Inflammatory macrophage treated with lipopolysaccharide for 1 hour (primary cell): Measurements from ENCODE around the gene SH3BP2.
"Not testable (repeated sequence)": the region's sequence is repeated elsewhere in the genome, so short reads cannot be mapped to it uniquely, and the experiment has no call there.

Experiments used
- DNase-seq, 2 donors: peaks; one replicate each; pipeline ENCODE4 v3.0.0-alpha.2; 2020 to 2022

The SH3BP2 gene

DNA sequence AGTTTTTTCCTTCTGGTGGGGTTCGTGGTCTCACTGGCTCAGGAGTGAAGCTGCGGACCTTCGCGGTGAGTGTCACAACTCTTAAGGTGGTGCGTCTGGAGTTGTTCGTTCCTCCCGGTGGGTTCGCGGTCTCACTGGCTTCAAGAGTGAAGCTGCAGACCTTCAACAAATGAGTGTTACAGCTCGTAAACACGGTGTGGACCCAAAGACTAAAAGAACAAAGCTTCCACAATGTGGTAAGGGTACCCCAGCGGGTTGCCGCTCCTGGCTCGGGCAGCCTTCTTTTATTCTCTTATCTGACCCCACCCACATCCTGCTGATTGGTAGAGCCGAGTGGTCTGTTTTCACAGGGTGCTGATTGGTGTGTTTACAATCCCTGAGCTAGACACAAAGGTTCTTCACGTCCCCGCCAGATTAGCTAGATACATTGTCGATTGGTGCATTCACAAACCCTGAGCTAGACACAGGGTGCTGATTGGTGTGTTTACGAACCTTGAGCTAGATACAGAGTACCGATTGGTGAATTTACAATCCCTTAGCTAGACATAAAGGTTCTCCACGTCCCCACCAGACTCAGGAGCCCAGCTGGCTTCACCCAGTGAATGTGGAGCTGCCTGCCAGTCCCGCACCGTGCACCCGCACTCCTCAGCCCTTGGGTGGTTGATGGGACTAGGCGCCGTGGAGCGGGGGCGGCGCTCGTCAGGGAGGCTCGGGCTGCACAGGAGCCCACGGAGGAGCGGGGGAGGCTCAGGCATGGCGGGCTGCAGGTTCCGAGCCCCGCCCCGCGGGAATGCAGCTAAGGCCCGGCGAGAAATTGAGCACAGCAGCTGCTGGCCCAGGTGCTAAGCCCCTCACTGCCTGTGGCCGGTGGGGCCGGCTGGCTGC lies 30.2 kb upstream of the SH3BP2 start:
- not testable (repeated sequence) for DNase-seq

DNA sequence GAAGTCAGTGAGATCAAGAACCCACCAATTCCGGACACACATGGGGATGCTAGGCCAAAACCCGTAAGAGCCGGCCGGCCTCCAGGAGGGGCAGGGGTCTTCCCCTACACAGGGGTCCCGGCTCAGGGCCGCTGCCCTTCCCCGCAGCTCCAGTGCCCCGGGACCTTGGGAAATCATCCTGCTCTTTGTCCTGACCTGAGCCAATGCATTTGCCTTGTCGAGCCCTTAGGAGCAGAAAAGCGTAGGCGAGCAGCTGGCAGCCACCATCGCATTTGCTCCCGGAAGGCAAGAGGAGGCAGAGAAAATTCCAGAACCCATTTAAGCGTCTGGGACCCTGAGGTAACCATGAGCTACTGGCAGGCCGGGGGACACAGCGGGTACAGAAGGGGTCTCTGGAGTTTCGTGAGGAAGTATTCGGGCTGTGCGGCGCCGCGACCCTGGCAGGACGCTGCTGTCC lies 29.3 kb upstream of the SH3BP2 start:
- no peak for DNase-seq

DNA sequence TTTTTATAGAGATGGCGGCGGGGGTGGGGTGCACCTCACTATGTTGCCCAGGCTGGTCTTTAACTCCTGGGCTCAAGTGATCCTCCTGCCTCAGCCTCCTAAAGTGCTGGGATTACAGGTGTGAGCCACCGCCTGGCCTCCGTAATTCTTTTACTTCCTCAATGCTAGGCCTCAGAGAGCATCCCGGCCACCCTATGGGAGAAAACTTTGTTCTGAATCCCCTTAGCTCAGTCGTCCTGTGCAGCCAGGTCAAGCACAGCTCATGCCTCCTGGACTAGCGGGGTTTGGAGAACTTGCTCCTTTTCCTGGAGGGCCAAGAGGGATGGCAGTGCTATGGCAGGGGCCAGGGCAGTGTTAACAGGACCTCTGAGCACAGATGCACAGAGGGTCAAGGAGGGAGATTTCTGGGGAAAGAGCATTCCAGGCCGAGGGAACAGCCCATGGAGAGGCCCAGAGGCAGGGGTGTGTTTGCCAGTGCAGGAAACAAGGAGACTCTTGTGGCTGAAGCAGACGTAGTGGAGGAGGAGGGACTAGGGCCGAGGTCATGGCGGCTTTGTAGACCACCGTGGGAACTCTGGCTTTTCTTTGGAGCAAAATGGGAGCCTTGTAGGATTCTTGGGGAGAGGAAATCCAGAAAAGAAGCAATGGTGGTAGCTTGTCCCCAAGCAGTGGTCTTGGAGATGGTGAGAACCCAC lies 26.9 kb upstream of the SH3BP2 start:
- no peak for DNase-seq

DNA sequence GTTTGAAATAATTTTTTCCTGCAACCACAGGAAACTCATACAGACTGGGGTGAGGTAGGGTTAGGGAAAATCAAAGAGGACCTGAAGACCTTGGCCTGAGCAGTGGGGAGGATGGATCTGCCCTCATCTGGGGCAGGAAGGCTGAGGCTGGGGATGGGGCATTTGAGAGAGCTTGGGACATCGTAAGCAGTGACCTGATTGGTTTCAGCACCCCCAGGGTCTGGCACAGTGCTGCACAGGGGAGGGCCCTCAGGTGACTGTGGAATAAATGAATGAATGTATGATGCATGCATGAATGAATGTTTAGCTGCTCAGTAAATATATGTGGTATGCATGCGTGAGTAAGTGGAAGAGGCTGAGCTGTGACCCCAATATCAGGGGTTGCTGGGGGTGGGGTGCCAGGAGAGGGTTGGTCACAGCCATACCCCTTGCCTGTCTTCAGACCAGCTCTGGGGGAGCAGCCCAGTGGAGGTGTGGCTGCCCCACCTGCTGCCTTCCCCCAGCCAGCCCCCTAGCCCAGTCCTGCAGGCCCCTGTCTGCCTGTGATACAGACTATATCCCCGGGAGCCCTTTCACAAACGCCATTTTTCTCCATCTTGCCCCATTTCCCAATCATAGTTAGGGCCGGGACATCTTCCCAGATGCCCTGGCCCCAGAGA lies 25.7 kb upstream of the SH3BP2 start:
- DNase-seq = no peak

DNA sequence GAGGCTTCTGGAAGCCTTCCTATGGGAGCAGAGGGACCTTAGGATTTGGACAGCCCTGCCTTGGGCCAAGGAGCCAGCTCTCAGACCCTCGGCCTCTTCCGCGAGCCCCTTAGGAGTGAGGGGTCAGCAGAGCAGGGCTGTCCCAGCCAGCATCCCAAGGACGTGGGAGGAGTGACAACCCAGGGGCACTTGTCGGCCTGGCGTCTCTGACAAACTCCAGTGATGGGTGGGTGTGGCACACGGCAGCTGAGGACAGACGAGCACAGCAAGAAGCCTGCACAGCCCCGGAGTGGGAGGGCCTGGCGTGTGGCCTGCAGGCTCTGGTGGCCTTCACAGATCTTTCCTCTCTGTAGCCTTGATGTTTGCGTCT lies 25.2 kb upstream of the SH3BP2 start:
- no peak for DNase-seq

DNA sequence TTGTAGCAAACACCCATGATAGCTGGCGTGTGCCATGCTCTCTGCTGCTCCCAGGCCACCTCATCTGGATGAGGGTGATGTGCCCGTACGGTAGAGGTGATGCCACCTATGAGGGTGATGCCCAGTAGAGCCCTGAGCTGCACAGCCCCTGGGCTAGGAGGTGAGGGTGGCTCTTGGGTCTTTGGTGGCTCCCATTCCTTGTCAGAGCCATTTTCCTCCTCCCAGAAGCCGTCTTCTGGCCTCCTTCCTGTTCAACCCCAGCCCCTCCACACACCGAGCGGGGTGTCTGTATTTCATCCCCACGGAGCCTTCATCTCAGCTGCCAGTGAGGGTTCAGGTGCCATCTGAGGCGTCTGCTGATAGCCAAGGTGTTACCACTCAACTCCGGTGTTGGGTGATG lies 24.8 kb upstream of the SH3BP2 start:
- no peak for DNase-seq

DNA sequence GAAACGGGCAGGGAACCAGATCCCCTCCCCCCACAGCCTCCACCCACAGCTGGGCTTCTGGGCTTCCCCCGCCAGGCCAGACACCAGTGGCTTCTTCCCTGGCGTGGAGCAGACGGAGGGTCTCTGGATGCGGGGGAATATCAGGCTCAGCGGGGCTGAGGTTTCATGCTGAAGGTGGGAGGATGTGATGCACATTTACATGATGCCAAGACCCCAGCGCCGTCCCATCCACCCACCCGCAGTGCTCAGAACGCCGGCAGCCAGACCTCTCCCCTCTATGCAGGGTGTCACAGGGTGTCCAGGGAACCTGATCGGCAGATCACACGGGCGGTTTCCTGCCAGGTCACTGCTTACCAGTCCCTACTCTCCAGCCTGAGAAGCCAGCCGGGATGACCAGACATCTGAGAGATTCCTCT lies 24.0 kb upstream of the SH3BP2 start:
- no peak for DNase-seq

DNA sequence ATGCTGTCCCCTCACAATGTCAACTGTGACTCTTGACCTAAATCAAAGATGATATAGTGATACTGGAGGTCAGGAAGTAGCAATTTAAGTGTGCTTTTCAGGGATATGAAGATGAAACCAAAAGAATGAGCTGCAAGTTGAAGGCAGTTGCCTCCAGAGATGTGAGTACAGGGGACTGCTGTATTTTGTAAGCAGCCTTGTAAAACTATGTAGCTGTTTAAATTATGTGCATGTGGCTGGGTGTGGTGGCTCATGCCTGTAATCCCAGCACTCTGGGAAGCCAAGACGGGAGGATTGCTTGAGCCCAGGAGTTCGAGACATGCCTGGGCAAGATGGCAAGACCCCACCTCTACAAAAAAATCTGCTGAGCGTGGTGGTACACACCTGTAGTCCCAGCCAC lies 21.6 kb upstream of the SH3BP2 start:
- DNase-seq = no peak

DNA sequence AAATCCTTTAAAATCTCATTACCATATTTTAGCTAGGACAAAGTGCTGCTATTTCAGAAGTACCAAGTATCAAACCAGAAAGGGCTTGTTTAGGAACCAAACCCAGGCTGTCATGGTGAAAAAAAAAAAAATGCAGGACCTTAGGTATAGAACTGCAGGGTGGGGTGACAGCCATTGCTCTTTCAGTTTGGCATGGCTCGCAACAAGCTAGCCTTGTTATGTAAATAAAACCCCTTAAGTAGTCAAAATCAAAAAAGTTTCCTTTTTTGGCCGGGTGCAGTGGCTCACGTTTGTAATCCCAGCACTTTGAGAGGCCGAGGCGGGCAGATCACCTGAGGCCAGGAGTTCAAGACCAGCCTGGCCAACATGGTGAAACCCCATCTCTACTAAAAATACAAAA lies 12.2 kb upstream of the SH3BP2 start:
- DNase-seq = not testable (repeated sequence)

DNA sequence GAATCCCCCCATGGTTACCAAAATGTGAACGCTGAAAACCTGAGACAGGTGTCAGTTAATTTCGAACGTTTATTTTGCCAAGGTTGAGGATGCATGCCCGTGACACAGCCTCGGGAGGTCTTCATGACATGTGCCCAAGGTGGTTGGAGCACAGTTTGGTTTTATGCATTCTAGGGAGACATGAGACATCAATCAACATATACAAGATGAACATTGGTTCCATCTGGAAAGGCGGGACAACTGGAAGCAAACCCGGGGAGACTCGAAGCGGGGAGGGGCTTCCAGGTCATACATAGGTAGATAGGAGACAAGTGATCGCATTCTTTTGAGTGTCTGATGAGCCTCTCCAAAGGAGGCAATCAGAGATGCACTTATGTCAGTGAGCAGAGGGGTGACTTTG lies 11.0 kb upstream of the SH3BP2 start:
- DNase-seq = no peak

DNA sequence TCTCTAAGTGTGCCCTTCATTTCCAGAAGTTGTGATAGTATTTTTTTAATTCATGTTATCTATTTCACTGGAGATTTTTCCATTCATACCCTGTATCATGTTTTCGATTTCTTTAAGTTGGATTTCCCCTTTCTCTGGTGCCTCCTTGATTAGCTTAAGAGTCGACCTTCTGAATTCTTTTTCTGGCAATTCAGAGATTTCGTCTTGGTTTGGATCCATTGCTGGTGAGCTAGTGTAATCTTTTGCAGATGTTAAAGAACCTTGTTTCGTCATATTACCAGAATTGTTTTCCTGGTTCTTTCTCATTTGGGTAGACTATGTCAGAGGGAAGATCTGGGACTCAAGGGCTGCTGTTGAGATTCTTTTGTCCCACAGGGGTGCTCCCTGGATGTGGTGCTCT lies 9.1 kb upstream of the SH3BP2 start:
- no peak for DNase-seq

DNA sequence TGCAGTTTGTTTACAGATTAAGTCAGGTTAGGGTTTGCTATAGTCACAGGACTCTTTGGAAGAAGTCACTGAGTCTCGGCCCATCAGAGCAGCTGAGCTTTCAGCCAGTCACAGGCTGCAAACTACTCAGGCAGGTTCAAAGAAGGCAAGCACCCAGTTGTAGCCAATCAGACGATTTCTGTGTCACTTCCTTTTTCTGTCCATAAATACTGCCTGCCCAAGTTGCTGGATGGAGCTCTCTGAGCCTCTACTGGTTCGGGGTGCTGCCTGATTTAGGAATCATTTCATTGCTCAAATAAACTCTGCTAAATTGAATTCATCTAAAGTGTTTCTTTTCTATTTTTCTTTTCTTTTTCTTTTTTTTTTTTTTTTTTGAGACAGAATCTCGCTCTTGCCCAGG lies 7.3 kb upstream of the SH3BP2 start:
- peak; percentile 65 to 80 for DNase-seq

DNA sequence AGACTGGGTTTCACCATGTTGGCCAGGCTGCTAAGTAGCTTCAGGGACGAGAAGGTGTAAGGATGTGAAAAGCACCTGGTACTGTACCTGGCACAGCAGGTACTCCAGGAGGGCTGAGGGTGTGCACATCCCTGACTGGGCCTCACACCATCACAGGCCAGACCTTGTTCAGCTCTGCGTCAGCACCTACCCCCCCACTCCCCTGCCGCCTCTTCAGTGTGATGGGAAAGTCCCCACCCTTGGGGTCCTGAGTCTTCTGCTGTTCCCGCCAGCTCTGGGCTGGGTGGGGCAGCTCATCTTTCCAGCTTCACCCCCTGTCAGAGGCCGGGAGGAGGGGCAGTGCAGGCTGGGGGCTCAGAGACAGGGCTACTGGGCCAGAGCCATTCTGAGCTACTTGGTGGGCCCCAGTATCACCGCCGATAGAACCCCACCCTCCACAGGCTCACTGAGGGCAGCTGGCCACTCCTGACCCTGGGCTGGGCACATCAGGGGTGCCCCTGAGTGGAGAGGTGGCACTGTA lies 6.7 kb upstream of the SH3BP2 start:
- peak in 1 of 2 donors; percentile 60 for DNase-seq

DNA sequence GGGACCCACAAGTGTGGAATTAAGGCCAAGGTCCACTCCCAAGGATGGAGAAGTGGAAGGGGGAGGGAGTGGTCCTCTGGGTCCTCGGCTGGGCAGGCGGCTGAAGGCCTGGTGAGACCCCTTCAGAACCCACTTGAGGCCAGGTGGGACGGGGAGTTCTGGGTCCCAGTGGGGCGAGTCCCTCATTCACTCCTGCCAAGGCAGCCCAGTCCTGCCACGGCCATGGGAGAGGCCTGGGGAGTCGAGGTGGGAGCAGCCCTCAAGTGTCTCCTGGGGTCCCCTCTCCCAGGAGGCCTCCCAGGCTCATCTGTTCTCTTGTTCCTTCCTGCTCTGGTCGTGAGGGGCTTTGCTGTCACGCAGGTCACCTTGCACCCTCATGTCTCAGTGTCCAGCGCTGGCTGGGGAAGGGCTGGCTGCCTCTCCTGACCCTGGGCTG lies 6.1 kb upstream of the SH3BP2 start:
- DNase-seq = no peak

DNA sequence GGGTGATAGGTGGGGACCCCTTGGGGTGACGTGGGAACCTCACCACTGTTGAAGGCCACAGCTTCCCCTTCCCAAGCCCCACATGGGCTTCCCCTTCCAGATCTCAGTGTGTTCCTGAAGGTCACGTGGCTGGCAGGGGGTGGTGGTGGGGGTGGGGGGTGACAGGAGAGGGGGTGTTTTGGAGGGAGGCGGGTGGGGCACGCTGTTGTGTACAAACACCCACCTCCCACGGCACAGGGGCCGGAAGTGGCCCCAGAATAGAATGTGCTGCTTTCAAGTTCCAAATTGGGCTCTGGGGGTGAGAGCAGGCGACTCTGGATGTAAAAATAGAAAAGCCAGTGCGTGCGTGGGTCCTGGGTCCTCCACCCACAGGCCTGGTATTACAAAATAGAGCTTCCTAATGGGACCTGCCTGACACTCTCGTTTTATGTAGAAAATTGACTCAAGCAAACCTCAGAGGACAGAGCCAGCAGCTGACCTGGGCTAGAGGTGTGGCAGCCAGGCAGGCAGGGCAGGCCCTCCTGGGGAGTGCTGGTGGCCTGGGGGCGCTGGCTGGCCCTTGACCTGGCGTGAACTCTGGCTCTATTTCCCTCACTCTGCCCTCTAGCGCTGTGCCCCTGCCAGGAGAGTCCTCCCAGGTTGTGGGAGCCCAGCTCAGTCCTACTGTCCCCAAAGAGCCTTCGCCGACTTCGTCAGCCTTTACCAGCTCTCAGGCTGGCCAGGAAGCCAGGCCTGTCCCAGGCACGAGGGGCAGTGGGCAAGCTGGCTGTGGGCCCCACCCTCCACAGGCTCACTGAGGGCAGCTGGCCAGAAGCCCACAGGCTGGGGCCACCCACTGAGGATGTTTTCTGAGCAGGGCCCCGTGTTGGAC lies 5.4 kb upstream of the SH3BP2 start:
- DNase-seq = peak; percentile 75 to 94

DNA sequence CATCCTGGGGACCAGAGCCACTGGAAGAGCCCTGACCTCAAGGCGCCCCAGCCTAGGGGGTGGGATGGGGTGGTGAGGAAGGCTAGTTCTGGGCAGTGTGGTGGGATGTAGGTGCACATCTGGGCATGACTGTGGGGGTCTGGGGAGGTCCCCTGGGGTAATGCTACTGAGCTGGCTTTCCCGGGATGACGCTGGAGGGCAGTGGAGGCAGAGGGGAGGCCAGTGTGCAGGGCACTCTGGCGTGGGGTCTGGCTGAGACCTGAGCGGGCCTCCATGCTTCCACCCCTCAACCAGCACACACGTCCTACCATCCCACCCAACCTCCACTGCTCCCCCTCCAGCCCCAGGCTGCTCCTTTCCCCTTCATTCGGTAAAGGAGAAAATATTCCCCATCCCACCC lies 4.8 kb upstream of the SH3BP2 start:
- DNase-seq = no peak

DNA sequence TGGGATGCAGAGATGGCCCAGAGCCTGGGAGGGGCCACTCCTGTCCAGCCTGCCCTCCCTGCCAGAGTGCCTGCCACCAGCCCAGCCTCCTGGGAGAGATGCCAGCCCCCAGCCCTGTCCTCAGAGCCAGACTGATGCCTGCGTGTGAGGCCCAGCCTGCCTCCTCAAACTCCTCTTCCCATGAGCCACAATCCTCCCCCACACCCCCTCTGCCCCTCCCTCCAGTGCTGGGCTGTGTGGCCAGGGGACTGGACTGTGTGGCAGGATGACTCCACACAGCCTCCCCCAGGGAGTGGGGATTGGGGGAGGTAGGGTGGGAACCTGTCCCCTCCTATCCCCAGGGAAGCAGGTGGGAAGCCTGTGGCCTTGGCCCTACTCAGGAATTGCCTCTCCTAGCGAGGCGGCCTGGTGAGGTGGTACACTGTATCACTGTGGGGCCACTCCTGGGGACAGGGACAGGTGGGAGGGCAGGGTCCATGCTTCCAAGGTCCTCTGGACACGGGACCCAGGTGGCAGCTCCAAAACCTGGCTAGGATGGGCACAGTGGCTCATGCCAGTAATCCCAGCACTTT lies 4.3 kb upstream of the SH3BP2 start:
- no peak for DNase-seq

DNA sequence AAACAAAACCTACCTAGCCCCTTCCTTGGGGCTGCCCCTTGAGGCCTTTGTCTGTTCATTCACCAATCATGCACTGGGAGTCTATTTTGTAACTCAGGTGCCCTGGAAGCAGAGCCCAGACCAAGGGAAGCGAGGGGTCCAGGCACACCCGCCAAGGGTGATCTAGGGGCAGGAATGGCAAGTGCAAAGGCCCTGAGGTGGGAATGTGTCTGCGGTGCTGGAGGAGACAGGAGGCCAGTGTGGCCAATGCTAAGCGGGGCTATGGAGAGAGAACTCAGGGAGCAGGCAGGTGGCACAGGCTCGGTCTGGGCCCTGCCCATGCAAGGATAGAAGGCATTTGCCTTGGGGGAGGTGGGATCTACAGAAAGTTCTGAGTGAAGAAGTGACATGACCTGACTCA lies 3.5 kb upstream of the SH3BP2 start:
- no peak for DNase-seq

DNA sequence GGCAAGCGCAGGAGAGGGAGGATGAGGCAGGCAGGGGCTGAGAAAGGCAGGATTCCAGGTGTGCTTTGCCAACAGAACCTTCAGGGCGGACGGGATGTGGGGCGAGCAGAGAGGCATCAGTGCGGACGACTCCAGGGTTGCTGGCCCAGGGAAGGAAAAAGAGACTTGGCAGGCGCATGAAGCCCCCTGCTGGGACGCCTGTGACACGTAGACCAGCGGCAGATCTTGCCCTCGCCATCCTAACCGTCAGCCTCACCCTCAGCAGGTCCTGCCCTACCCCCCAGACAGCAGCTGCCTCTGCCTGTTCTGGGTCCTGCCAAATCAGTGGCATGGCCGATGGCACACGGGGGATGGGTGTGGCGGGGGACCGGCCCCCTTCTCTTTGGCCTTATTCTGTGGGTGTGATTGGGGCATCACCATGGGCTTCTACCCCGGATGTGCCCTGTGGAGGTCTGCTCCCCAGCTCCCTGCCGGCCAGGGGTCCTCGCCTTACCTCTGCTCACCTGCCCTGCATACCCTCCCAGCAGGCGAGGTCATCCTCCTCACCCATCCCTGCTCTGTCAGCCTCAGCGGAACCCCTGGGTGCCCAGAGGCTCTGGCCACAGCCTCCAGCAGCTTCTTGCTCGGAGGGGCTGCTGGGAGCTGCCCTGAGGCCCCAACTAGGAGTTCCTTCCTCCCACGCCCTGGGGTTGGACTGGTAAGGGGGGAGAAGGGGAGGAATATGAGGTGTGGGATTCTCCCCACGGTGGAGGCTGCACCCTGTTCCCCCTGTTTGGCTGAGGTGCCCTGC lies 2.9 kb upstream of the SH3BP2 start:
- DNase-seq = no peak

DNA sequence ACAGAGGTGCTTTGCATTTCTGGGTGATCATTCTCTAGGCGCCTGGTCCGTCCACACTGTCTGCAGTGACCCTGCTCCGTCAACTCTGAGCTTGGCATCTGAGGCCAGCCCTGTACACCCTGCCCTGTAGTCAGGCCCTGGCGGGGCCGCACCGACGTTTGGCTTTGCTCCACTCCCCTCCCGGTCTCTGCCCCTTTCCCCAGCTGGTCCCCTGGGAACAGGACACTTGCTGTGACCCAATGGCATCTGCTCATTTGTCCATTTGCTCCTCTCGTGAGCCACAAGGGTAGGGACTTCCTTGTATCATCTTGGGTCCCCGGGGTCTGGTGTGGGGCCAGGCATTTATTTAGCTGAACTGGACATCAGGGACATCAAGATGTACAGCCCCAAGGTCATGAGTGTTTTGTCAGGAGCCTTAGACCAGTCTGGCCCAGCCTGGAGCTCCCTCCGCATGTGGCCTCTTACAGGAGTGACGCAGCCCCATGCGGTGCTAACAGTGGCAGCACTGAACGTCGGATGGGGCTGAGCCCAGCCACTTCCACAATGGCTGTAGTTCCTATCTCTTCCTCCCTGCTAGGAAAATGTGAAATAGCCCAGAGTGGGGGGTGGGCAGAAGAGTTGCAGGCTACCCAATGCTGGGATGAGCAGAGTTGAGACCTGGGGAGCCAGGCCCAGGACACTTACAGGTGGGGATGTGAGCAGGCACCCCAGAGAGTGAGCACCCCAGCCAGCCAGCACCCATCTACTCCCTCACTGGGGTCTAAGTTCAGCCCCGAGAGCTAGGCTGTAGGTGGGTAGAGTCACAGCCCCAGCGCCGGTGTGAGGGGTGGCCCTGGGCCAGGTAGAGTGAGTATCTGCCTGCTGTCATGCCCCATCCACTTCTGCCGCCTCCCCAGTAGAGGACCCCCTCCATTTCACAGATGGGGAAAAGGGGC lies 2.0 kb upstream of the SH3BP2 start:
- DNase-seq = peak; percentile 43 to 68
